ENCODE results near the gene DTNA.

- TF ChIP-seq CTCF (conservative IDR thresholded peaks at IDR 0.05; ENCODE audit: low read depth, low read length) (no peak), EZH2 (IDR thresholded peaks at IDR 0.05; ENCODE audit: low read length, unreplicated experiment) (no peak)
Measured at GRCh38 chr18:34805103-34805877, 95.2 kb downstream of the DTNA start.

Data from PC-3 (cell line).